ENCODE results near the gene GLI2.
A peak's percentile ranks its signal among the peaks of the same experiment; 100 is the strongest.

GLI2 gene

DNA sequence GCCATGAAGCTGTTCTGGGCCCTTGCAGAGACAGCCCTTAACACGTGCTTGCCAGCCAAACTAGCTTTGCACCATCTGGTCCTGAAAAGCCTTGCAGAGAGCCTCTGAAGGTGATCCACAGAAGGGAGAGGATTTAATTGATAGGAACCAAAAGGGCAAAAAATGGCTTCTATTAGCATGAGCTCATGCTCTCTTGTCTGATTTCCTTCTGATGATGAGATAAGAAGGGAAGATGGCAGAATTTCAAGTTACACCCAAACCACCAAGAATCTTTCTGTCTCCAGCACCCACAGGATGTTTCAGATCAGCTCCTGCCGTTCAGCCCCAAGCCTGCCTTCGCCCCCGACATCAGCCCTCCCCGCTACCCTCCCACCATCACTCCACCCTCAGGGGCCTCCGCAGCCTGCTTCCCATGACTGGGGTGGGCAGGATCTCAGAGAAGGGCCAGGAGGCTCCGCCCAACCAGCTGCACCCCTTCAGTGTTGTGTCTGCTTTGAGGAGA lies 23.4 kb upstream of the GLI2 start:
- no peak for DNase-seq

DNA sequence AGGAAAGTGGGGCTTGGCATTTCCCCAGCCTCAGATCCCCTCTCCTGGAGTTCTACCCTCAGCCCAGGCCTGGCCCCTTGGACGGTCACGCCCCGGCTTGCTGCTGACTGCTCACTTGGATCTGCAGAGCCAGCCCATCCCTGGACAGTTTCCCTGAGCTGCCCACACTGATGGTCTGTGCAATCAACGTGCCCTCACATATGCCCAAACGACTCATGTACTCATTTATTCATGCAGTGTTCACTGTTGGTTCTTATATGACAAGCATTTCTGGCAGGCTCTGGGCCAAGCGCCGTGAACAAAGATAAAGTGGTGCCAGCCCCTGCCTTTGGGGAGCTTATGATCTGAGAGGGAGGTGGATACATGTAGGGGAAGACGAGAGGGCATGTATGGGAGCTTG lies 20.3 kb upstream of the GLI2 start:
- no peak for DNase-seq

DNA sequence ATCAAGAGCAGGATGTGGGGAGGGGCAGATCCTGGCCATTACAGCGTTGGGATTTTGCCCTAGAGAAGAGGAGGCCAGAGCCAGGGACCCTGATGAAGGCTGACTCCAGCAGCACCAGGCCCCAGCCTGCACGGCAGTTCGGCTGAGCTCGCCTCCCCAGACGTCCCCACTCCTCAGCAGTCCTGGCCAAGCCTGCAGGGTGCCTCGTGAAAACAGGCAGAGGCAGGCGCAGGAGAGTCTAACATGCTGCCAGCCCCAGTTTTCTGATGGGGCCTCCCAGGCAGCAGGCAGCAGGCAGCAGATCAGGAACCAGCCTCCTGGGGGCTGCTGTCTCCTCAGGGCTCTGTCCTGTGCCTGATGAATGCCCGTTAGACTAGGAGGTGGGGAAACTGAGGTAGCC lies 19.7 kb upstream of the GLI2 start:
- DNase-seq, result no peak

DNA sequence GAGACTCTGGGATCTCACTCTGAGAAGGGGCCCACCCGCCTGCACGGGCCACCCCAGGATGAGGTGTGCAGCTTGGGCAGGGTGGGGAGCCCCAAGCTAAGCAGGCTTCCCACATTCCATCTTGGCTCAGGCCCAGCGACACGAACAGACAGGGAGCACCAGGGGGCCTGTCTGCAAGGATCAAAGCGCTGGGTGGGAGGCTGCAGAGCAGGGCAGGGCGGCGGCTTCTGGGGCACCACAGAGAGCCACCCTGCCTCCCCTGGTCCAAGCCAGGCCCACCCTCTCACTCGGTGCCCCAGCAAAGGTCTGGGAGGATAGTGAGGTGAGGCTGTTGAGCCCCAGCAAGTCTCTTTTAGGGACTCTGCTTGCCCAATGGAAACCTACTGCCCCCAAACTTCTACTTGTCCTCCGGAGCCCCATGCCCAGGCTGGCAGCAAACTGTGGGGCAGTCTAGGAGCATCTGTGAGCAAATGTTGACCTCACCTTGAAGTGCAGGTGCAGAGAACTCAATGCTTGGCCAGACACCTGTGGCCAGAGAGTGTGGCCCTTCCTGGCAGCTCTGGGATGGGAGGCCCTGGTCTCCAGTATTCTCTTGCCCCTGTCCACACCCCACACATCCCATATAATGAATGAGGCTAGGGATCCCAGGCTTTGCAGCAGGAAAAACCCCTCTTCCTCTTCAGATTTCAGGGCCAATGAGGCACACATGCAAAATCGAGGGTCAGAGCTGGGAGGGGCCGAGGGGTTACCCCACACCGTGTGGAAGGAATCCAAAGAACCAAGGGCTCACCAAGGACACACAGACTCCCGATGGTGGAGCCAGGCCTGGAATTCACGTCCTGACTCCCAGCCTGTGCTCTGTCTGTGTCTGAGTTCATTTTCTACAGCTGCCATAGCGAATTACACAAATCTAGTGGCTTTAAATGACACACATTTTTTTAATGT lies 18.8 kb upstream of the GLI2 start:
- no peak for DNase-seq

DNA sequence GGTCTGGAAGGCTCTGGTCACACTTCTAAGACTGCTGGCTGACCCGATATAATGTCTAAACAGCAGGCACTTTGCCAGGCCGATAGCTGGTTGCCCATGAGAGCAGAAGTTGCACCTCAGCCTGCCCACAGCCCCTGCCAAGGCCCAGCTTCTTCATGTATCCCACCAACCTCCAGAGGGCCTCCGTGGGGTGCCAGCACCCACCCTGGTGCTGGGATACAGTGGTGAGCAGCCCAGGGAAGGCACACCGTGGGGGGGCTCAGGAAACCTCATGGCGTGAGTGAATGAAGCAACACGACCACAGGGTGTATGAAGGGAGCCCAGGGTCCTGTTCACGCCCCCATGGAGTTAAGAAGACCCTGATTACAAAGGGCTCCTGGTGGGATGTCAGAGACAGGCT lies 16.2 kb upstream of the GLI2 start:
- DNase-seq, result no peak

DNA sequence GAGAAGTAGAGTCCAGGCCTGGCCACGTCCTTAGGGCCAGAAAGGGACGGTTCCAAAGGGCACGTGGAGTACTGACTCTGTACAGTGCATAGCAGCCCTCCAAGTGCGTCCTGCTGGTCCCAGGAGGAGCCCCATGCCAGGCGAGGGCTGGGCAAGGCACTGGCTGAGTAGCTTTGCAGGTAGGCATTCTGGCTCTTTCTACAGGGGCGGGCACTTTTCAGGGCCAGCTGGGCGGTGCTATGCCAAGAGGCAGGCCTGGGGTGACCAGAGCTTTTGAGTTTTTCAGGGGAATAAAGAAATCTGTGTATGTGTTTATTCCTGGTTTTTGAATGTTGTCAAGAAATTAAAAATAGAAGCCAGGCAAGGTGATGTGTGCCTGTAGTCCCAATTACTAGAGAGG lies 15.4 kb upstream of the GLI2 start:
- DNase-seq, result no peak

DNA sequence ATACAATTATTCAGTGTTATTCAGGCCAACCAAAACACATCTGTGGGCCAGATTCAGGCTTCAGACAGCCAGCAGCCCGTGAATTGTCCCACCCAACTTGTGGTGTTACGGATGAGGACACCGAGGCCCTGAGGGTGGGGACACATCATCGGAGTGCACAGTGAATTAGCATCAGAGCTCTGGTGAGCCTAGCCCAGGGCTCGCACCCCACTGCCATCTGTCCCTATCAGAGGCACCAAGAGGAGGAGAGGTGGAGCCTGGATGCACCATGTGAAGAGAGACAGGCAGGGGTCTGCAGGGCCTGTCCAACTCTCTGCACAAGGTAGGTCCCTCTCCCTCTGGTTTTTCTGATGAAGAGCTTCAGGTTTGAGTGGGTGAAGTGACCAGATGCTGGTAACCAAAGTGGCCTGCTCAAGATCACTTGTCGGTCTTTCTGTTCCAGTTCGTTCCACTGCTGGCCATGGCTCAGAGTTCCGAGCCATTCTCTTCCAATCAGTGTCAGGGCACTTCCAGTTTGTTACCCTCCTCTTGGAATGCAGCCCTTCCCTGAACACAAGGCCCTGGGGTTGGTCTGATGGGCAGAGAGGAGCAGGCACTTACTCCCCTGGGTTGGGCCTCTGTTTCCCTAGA lies 14.8 kb upstream of the GLI2 start:
- DNase-seq, result no peak

DNA sequence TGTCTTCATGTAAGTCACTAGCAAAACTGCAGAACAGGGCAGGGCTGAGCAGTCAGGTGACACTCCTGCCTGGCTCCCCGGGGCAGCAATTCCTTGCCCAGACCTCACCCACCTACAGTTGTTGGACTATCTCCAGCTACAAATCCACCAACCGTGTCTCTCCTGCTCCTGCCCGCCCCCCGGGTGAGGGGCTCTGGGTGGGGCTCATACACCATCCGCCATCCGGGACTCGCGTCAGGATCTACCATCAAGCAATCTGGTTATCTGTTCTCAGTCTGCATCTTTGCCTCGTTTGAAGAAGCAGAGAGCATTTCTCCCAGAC lies 13.5 kb upstream of the GLI2 start:
- no peak for DNase-seq

DNA sequence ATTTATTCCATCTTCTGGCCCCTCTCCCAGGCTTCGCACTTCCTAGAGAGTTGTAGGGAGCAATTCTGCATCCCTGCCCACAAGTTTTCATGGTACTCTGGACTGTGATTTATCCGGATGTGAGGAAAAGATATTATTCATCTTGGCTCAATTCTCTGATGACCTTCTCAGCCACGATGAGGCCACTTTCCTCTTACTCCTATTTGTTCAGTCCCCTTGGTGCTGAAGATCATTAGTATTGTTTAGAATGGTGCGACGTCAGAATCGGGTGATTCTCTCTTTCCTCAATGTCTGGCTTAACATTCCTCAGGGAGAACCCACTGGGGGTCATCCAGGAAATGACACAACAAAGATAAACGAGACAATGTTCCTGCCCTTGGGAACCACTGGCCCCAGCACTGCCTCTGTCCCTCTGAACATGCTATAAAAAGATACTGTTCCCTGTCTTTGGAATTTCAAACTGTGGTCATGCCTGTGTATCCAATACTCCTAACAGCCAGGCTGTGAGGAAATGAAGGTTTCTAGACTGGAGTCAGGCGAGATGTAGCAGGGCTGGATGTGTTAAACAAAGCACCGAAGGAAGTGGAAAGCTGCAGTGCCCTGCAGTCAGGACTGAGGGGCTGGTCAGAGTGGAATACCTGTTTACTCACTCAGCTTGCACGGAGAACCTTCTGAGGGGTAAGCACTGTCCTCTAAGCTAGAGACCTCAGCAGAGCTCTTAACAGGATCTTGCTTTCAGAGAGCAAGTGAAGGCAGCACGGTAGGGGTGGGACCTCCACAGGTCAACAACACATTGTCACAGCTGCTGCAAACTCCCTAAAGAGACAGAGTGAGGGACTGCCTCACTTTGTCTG lies 12.9 kb upstream of the GLI2 start:
- no peak for DNase-seq

DNA sequence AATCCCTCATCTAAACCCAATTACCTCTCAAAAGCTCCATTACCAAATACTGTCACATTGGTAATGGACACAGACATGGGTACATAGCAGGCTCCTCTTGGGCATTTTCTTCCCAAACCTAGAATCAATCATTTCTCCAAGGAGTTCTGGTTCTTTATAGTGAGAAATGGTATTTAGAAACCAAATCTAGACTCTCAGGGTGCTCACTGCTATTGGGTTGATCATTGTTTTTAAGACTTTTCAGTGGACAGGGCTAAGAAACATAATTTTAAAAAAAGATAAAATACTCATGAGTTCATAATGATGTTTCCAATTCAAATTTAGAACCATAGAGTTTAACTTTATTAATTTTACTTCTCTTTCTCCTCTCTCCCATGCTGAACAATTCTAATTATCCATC lies 9.4 kb upstream of the GLI2 start:
- DNase-seq, result no peak

DNA sequence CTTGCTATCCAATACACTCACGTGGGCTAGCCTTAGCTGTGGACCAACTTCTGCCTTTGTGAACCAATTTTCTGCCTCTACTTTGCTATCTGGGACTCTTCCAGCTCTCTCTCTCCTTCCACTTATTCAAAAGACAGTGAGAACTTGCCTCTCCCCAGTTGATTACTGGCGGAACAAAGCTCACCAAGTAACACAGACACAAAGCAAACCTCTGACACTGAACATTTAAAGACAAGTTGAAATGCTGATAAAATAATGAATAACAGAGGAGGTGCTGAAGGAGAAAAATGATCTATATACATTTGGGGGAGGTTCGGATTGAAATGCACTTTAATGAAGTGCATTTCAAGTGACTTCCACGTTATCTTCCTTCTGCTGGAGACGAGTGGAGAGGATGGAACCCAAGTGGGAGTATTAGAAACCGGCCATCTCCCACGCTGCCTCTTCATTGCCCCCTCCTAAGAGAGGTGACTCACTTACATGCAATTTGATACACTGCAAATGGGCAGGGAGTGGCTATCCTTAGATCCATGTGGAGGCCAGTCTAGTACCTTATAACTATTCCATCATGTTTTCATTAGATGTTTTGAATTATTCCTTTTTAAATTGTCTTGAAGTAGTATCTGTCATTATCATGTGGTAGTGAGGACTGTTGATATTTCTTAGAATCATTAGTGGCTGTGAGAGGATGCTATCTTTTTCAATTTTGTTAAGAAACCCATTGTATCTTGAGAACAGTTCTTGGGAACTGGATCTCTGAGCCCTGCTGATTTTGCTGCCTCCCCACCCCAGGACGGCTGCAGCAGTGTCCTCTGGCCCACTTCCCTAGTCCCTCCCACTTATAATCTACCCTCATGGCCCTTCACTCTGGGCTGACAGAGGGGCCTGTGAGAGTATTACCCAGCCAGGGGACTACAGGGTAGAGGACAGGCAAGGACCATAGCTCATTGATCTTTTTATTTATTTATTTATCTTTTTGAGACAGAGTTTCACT lies 6.0 kb upstream of the GLI2 start:
- no peak for DNase-seq

DNA sequence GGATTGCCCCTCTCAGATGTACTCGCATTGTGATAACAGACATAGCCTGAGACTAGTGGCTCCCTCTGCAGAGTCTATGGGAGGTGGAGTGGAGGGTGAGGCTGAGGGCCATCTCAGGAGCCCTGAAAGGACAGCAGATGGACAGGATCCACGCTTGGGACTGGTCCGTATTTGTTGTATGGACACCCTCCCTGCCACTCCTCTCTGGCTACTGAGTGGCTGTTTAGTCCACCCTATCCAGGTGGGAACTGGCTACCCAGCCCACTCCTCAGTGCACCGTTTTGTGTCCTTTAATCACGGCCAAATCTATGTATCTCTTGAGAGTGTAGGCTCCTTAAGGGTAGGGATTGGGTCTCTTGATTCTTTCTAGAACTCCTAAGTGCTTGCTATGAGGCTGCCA lies 4.5 kb upstream of the GLI2 start:
- DNase-seq, result no peak

DNA sequence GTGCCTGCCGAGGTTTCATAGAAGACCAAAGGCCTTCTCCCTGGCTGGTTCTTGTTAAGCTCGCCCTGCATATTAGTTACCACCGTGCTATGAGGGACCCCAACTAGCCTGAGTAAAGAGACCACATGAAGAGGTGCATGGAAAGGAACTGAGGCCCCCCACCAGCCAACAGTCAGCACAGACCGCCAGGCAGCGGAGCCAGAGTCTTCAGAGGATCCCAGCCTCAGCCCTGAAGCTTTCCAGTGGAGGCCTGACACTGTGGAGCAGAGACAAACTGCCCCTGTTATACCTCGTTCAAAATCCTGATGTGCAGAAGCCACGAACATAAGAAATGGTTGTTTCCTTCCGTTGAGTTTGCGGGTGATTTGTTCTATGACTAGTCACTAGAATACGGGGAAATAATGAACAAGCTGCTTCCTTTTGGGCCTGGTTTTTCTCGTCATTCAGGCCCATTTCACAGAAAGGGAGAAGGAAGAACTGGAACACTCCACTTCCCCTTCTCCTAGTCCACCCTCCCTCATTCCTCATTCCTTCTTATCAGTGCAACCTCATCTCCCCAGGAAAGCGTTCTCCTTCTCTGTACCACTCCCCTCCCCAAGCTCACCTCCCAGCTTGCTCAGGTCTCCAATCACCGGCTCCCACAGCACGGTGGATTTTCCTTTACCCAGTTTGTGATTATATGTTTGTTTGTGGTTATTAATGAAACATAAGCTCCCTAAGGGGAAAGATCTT lies 3.0 kb upstream of the GLI2 start:
- no peak for DNase-seq

DNA sequence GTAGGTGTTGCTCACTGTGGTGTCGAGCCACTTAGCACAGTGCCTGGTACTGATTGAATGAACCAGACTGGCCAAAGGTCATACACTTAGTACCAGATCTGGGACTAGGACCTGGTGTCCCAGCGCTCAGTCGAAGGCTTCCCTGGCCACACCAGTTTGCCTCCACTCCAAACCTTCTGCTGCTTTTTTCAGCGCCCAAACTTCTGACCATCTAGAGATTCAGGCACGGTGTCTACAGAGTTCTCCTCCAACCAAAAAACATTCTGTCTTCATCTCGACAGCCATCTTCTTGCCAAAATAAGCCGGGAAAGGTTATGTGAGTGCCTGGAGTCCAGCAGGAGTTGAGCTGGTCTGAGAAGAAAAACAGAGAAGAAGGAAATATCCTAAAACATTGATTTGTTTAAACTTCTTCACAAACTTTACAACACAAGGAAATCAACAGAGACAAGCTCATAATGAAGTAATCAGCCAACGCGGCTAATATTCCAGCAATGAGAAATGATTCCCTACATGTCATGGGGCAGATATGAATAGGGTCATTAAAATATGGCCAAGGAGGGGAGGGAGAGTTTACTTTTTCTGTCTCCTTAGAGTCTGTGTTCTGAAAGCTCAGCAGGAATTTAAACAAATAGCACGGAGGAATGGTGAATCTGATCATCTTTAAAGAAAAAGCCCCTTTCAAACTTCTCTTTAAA lies 2.3 kb upstream of the GLI2 start:
- no peak for DNase-seq

DNA sequence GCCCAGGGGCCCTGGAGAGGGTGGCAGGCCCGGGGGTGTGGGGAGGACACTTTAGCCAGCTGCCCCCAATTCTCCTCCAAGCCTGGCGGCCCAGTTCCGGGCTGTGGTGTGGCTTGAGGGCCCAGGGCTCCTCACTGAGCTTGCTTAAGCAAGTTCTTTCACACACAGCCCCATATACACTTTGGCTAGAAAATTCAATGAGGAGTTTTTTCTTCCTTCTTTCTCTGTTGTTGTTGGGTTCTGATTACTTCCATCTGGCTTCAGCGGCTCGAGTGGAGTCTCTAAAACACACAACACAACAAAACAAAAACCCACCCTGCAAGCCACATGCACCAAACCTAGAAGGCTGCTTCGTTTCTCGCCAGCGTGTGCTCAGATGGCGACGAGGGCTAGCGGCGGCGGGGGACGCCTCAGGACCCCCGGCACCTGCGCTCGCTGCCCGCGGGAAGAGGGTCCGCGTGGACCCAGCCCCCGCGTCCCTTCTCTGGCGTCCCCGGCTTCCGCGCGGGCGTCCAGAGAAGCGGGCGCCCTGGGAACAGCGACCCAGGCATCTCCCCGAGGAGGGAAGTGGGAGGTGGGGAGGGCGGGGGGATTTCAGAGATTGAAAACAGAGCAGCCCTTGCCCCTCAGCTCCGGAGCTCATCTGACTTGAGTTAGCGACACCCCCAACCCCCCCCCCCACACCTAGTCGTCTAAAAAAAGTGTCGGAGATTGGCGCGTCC lies 577 bp upstream of the GLI2 start:
- no peak for DNase-seq

DNA sequence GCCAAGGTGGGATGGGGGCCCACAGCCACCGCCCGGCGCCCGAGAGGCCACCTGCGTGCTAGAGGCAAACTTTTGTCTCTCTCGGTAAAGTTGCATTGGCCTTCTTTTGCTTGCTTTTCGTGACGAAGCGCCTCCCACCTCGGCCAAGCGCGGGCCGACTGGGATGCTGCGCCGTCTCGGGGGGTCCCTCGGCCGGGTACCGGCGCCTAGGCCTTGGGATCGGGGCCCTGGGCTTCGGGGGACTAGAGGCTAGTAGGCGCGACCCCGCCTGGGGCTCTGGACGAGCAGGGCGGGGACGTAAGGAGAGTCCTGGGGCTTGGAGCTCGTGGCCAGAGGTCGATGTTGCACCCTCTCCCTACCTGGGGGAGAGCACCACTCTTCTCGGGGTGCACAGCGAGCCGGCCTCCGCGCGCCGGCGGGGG lies 545 bp downstream of the GLI2 start:
- no peak for DNase-seq

DNA sequence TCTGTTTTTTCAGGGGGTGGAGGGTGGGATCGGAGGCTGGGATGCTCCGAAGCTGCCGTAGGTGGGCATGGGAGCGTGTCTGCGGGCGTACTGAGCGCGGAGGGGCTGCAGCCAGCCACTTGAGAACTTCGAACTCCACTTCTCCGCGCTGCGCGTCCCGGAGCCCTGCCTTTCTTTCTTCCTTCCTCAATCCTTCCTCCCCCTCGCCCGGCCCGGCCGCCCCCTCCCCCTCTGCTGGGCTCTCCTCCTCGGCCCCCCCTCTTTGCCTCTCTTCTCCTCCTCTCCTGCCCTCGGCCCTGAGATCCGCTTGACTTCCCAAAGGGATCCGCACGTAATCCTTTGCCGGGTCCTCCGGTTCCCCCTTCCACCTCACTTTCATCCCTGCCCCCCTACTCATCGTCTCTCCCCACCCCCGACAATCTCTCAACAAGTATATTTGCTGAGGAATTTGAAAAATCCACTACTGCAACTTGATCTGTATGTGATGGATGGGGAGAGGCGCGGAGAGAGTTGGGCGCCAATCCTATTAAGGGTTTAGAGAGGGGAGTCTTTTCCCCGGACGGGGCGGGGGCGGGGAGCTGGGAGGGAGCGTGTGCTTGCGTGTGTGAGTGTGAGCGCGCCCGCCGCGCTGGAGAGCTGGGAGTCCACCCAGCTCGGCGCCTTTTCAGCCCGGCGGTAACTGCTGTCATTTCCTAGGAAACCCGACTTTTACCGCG lies 1.1 kb downstream of the GLI2 start:
- DNase-seq, result peak in 15 of 56 donors; percentile 10 to 67 (median 36)
